ENCODE measurements around the gene PAMR1. TPM values are rescaled to one million over a fixed set of nuclear protein-coding genes. Genes with fewer than 3 reads are reported as not detected.

The PAMR1 gene
- total RNA-seq, 2 experiments from 2014 or later = not detected

GRCh38 chr11:35425603-35426212 lies 99.7 kb downstream of the PAMR1 start:
- H3K27ac Mint-ChIP-seq = no peak overlapping the region

GRCh38 chr11:35424157-35424940 lies 101.1 kb downstream of the PAMR1 start:
- Mint-ChIP-seq H3K36me3 (ENCODE audit: low read depth) (no peaks in the 10 kb centered on the region), H3K9me3 (no peaks in the 10 kb centered on the region), H3K4me1 (ENCODE audit: low read depth) (peaks cover 4% of the 10 kb centered on the region), H3K27me3 (ENCODE audit: low read depth) (peaks cover 50% of the 10 kb centered on the region), H3K4me3 (no peak overlapping the region), H3K27ac (no peak overlapping the region)
- intact Hi-C loops (cut with micrococcal nuclease) = no loop called here
- CTCF ChIA-PET = interaction anchor here (0.6 to 1.4 kb wide), 4 partner anchors 10 to 65 kb away, joined by 3 to 4 read pairs (median 4); no protein-coding TSS in a partner anchor
- DNase-seq = no peak

More at GRCh38 chr11:35425603-35426212, 99.7 kb downstream of the PAMR1 start:
- no peak overlapping the region for H3K4me3 Mint-ChIP-seq
- no peaks in the 10 kb centered on the region for H3K4me1 Mint-ChIP-seq (ENCODE audit: low read depth)
- H3K36me3 Mint-ChIP-seq (ENCODE audit: low read depth) = no peaks in the 10 kb centered on the region
- no peak for DNase-seq
- CTCF ChIA-PET = interaction anchor here (1.4 kb wide), 1 partner anchor 60 kb away, joined by 3 read pairs; no protein-coding TSS in a partner anchor
- intact Hi-C loops (cut with micrococcal nuclease) = no loop called here
- peaks cover 42% of the 10 kb centered on the region for H3K27me3 Mint-ChIP-seq (ENCODE audit: low read depth)
- no peaks in the 10 kb centered on the region for H3K9me3 Mint-ChIP-seq

GRCh38 chr11:35420371-35420770 lies 105.0 kb downstream of the PAMR1 start:
- H3K4me3 Mint-ChIP-seq = peak overlapping the region; percentile 50
- no peak overlapping the region for H3K27ac Mint-ChIP-seq
- CTCF ChIA-PET = interaction anchor here (0.6 to 1.5 kb wide), 3 partner anchors 29 to 584 kb away, joined by 3 to 4 read pairs (median 3); no protein-coding TSS in a partner anchor
- no peaks in the 10 kb centered on the region for H3K36me3 Mint-ChIP-seq (ENCODE audit: low read depth)
- peaks cover 59% of the 10 kb centered on the region for H3K27me3 Mint-ChIP-seq (ENCODE audit: low read depth)
- peaks cover 9% of the 10 kb centered on the region for H3K4me1 Mint-ChIP-seq (ENCODE audit: low read depth)
- no peak for DNase-seq
- intact Hi-C loops (cut with micrococcal nuclease) = no loop called here
- H3K9me3 Mint-ChIP-seq = no peaks in the 10 kb centered on the region

- Mint-ChIP-seq H3K36me3 (ENCODE audit: low read depth) (no peaks in the 10 kb centered on the region), H3K4me3 (peak overlapping the region; percentile 50), H3K27me3 (ENCODE audit: low read depth) (peaks cover 58% of the 10 kb centered on the region), H3K4me1 (ENCODE audit: low read depth) (peaks cover 9% of the 10 kb centered on the region), H3K27ac (no peak overlapping the region), H3K9me3 (no peaks in the 10 kb centered on the region)
- no peak for DNase-seq
- intact Hi-C loops (cut with micrococcal nuclease) = no loop called here
- CTCF ChIA-PET = interaction anchor here (0.6 to 1.5 kb wide), 4 partner anchors 28 to 583 kb away, joined by 3 to 4 read pairs (median 3); no protein-coding TSS in a partner anchor
Observed at GRCh38 chr11:35419830-35420333, 105.5 kb downstream of the PAMR1 start.

GRCh38 chr11:35419184-35419829 lies 106.1 kb downstream of the PAMR1 start, which contains the start of gene SLC1A2:
Gene SLC1A2, minus strand, starts transcription at chr11:35419558. Its CDS starts 592 bp downstream, at chr11:35418966.
- CTCF ChIA-PET = interaction anchor here (1.1 to 1.5 kb wide), 2 partner anchors 28 to 66 kb away, joined by 3 read pairs; no protein-coding TSS in a partner anchor
- no peaks in the 10 kb centered on the region for H3K9me3 Mint-ChIP-seq
- intact Hi-C loops (cut with micrococcal nuclease) = no loop called here
- no peaks in the 10 kb centered on the region for H3K36me3 Mint-ChIP-seq (ENCODE audit: low read depth)
- DNase-seq = peak; percentile 22
- peaks cover 62% of the 10 kb centered on the region for H3K27me3 Mint-ChIP-seq (ENCODE audit: low read depth)
- peak within 1 kb of the TSS; percentile 66 for H3K4me3 Mint-ChIP-seq
- peaks cover 9% of the 10 kb centered on the region for H3K4me1 Mint-ChIP-seq (ENCODE audit: low read depth)
- no peak within 1 kb of the TSS for H3K27ac Mint-ChIP-seq

GRCh38 chr11:35418282-35419183 lies 106.9 kb downstream of the PAMR1 start:
- peak; percentile 42 for DNase-seq
- peaks cover 58% of the 10 kb centered on the region for H3K27me3 Mint-ChIP-seq (ENCODE audit: low read depth)
- no peaks in the 10 kb centered on the region for H3K36me3 Mint-ChIP-seq (ENCODE audit: low read depth)
- peaks cover 9% of the 10 kb centered on the region for H3K4me1 Mint-ChIP-seq (ENCODE audit: low read depth)
- no peak overlapping the region for H3K27ac Mint-ChIP-seq
- H3K4me3 Mint-ChIP-seq = peak overlapping the region; percentile 66
- no peaks in the 10 kb centered on the region for H3K9me3 Mint-ChIP-seq
- intact Hi-C loops (cut with micrococcal nuclease) = no loop called here
- CTCF ChIA-PET = interaction anchor here (1.1 to 1.5 kb wide), 2 partner anchors 27 to 67 kb away, joined by 3 read pairs; no protein-coding TSS in a partner anchor

- CTCF ChIA-PET = interaction anchor here (1.1 to 2.1 kb wide), 3 partner anchors 23 to 830 kb away, joined by 3 to 4 read pairs (median 3); no protein-coding TSS in a partner anchor
- H3K27me3 Mint-ChIP-seq (ENCODE audit: low read depth) = peaks cover 40% of the 10 kb centered on the region
Observed at GRCh38 chr11:35415487-35415886, 109.9 kb downstream of the PAMR1 start.

GRCh38 chr11:35414776-35415175 lies 110.6 kb downstream of the PAMR1 start:
- Mint-ChIP-seq H3K36me3 (ENCODE audit: low read depth) (no peaks in the 10 kb centered on the region), H3K27me3 (ENCODE audit: low read depth) (peaks cover 35% of the 10 kb centered on the region), H3K27ac (no peak overlapping the region), H3K9me3 (no peaks in the 10 kb centered on the region), H3K4me3 (no peak overlapping the region), H3K4me1 (ENCODE audit: low read depth) (peaks cover 5% of the 10 kb centered on the region)
- intact Hi-C loops (cut with micrococcal nuclease) = no loop called here
- CTCF ChIA-PET = interaction anchor here (0.7 to 2.1 kb wide), 4 partner anchors 10 to 829 kb away, joined by 3 to 4 read pairs (median 3); no protein-coding TSS in a partner anchor
- no peak for DNase-seq

More at GRCh38 chr11:35415487-35415886, 109.9 kb downstream of the PAMR1 start:
- H3K4me3 Mint-ChIP-seq = no peak overlapping the region
- H3K27ac Mint-ChIP-seq = no peak overlapping the region
- no peak for DNase-seq
- H3K36me3 Mint-ChIP-seq (ENCODE audit: low read depth) = no peaks in the 10 kb centered on the region
- intact Hi-C loops (cut with micrococcal nuclease) = no loop called here
- H3K9me3 Mint-ChIP-seq = no peaks in the 10 kb centered on the region
- peaks cover 9% of the 10 kb centered on the region for H3K4me1 Mint-ChIP-seq (ENCODE audit: low read depth)

GRCh38 chr11:35414311-35414710 lies 111.1 kb downstream of the PAMR1 start:
- Mint-ChIP-seq H3K36me3 (ENCODE audit: low read depth) (no peaks in the 10 kb centered on the region), H3K27me3 (ENCODE audit: low read depth) (peaks cover 34% of the 10 kb centered on the region), H3K27ac (no peak overlapping the region), H3K4me3 (no peak overlapping the region), H3K4me1 (ENCODE audit: low read depth) (peaks cover 5% of the 10 kb centered on the region), H3K9me3 (no peaks in the 10 kb centered on the region)
- CTCF ChIA-PET = interaction anchor here (0.7 to 1.2 kb wide), 3 partner anchors 10 to 71 kb away, joined by 3 read pairs; no protein-coding TSS in a partner anchor
- DNase-seq = no peak
- intact Hi-C loops (cut with micrococcal nuclease) = no loop called here

GRCh38 chr11:35413598-35413997 lies 111.8 kb downstream of the PAMR1 start:
- CTCF ChIA-PET = interaction anchor here (1.9 kb wide), 1 partner anchor 487 kb away, joined by 8 read pairs; no protein-coding TSS in a partner anchor
- Mint-ChIP-seq H3K4me3 (no peak overlapping the region), H3K36me3 (ENCODE audit: low read depth) (no peaks in the 10 kb centered on the region), H3K4me1 (ENCODE audit: low read depth) (peaks cover 4% of the 10 kb centered on the region), H3K27ac (no peak overlapping the region), H3K9me3 (no peaks in the 10 kb centered on the region), H3K27me3 (ENCODE audit: low read depth) (peaks cover 32% of the 10 kb centered on the region)
- no peak for DNase-seq
- intact Hi-C loops (cut with micrococcal nuclease) = no loop called here

GRCh38 chr11:35412285-35412684 lies 113.1 kb downstream of the PAMR1 start:
- no peak for DNase-seq
- Mint-ChIP-seq H3K27ac (no peak overlapping the region), H3K27me3 (ENCODE audit: low read depth) (peaks cover 19% of the 10 kb centered on the region), H3K4me3 (no peak overlapping the region), H3K4me1 (ENCODE audit: low read depth) (no peaks in the 10 kb centered on the region), H3K9me3 (no peaks in the 10 kb centered on the region), H3K36me3 (ENCODE audit: low read depth) (no peaks in the 10 kb centered on the region)
- CTCF ChIA-PET = interaction anchor here (0.6 to 1.9 kb wide), 11 partner anchors 9 to 487 kb away, joined by 3 to 8 read pairs (median 4); no protein-coding TSS in a partner anchor
- intact Hi-C loops (cut with micrococcal nuclease) = no loop called here
